NCI-H1092 treated with DMSO at 0.1 percent for 48 hours (cell line): Measurements from ENCODE around the gene GABBR2.
"Not testable (repeated sequence)": the region's sequence is repeated elsewhere in the genome, so short reads cannot be mapped to it uniquely, and the experiment has no call there.

Experiments used
- DNase-seq: peaks from one replicate; lab custom pipeline; 2025; lab: John Stamatoyannopoulos, UW

GABBR2 gene

GRCh38 chr9:98479967-98480847 is 228.5 kb downstream of the GABBR2 start:
- no peak for DNase-seq

- DNase-seq = no peak
Observed at GRCh38 chr9:98479449-98479848, 229.3 kb downstream of the GABBR2 start.

GRCh38 chr9:98477884-98478283 is 230.9 kb downstream of the GABBR2 start:
- DNase-seq = no peak

- no peak for DNase-seq
Observed at GRCh38 chr9:98472216-98472615, 236.5 kb downstream of the GABBR2 start.

- DNase-seq = no peak
Observed at GRCh38 chr9:98471185-98471584, 237.6 kb downstream of the GABBR2 start.

GRCh38 chr9:98468567-98469239 is 240.0 kb downstream of the GABBR2 start:
- no peak for DNase-seq

- DNase-seq = no peak
Observed at GRCh38 chr9:98465799-98466198, 242.9 kb downstream of the GABBR2 start.

GRCh38 chr9:98464156-98464690 is 244.5 kb downstream of the GABBR2 start:
- not testable (repeated sequence) for DNase-seq

- no peak for DNase-seq
Observed at GRCh38 chr9:98462310-98462709, 246.4 kb downstream of the GABBR2 start.

- no peak for DNase-seq
Observed at GRCh38 chr9:98460704-98461103, 248.0 kb downstream of the GABBR2 start.

GRCh38 chr9:98457726-98458370 is 250.9 kb downstream of the GABBR2 start:
- DNase-seq = no peak

- DNase-seq = no peak
Observed at GRCh38 chr9:98456156-98456613, 252.6 kb downstream of the GABBR2 start.

GRCh38 chr9:98455256-98456155 is 253.2 kb downstream of the GABBR2 start:
- DNase-seq = no peak

GRCh38 chr9:98453589-98454311 is 255.0 kb downstream of the GABBR2 start:
- no peak for DNase-seq

GRCh38 chr9:98451576-98451975 is 257.2 kb downstream of the GABBR2 start:
- DNase-seq = no peak

GRCh38 chr9:98450496-98450895 is 258.2 kb downstream of the GABBR2 start:
- no peak for DNase-seq

- no peak for DNase-seq
Observed at GRCh38 chr9:98449871-98450270, 258.9 kb downstream of the GABBR2 start.

GRCh38 chr9:98445576-98445975 is 263.2 kb downstream of the GABBR2 start:
- DNase-seq = no peak

- DNase-seq = no peak
Observed at GRCh38 chr9:98444601-98445000, 264.1 kb downstream of the GABBR2 start.

- no peak for DNase-seq
Observed at GRCh38 chr9:98442541-98442940, 266.2 kb downstream of the GABBR2 start.

GRCh38 chr9:98442114-98442513 is 266.6 kb downstream of the GABBR2 start:
- no peak for DNase-seq
